ENCODE data around the gene RASSF1. TPM values are rescaled to one million over a fixed set of nuclear protein-coding genes. Genes with fewer than 3 reads are reported as not detected.

The RASSF1 gene
- total and polyA plus RNA-seq, 2 donors (not counting 3 experiments of a cell fraction or from before 2014, with no cell fraction given): 31.9 to 59.7 TPM

DNA sequence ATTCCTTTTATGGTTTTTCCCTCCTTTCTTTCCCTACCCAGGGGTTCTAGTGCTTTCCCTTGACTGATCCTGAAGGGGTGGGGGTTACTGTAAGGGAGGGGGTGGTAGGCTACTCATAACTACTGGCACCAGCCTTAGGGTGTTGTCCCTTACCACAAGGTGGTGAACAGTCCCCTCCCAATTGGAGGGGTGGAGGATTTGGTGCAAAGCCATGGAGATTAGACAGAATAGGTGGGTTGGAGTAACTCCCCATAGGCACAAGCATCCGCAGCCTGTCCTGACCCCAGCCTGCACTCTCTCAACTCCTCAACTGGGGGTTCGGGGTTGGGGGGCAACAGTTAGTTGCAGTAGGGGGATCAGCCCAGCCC lies 15.5 kb downstream of the RASSF1 start:
- Histone ChIP-seq H2AFZ (ENCODE audit: low read depth, low read length) (no peak overlapping the region), H3K9me1 (replicated peaks; ENCODE audit: control insufficient read depth, extremely low read depth, insufficient read depth, low read length) (no peaks in the 10 kb centered on the region), H3K36me3 (ENCODE audit: control insufficient read depth in 2 of 2, extremely low read depth in 1 of 2, insufficient read depth in 2 of 2, low read length in 2 of 2) (peaks cover 4 to 20% of the 10 kb centered on the region in 2 experiments), H3K4me3 (replicated peaks in 1 of 3; ENCODE audit: insufficient read depth in 1 of 3, low read depth in 1 of 3, low read length in 3 of 3) (no peak overlapping the region), H3K4me1 (ENCODE audit: control insufficient read depth, extremely low read depth, insufficient read depth, low read length) (peaks cover 39% of the 10 kb centered on the region), H3K9me3 (replicated peaks; ENCODE audit: control insufficient read depth, insufficient read depth, low read length) (no peaks in the 10 kb centered on the region), H3K27ac (ENCODE audit: insufficient read depth, low read depth, low read length) (no peak overlapping the region), H3K4me2 (ENCODE audit: insufficient read depth, low read length) (no peak overlapping the region), H3K9ac (replicated peaks; ENCODE audit: extremely low read depth, insufficient read depth, low read length) (no peak overlapping the region), H3K27me3 (ENCODE audit: control insufficient read depth in 2 of 2, insufficient read depth in 2 of 2, low read length in 2 of 2) (no peaks in the 10 kb centered on the region), H3K79me2 (ENCODE audit: control insufficient read depth, insufficient read depth, low read length) (peaks cover 29% of the 10 kb centered on the region), H4K20me1 (replicated peaks; ENCODE audit: control insufficient read depth, extremely low read depth, insufficient read depth, low read length) (no peaks in the 10 kb centered on the region)
- FAIRE-seq (no peak), DNase-seq (ENCODE audit: low read depth, low spot score) (no peak)
- dilution Hi-C loops (cut with MboI; ENCODE audit: extremely low pct_ligation_motif_present, low sequenced_read_pairs) (no loop called here), intact Hi-C loops (cut with micrococcal nuclease) (loop anchor here (2.0 kb wide), 1 partner anchor 98 kb away; no protein-coding TSS in a partner anchor)
- POLR2A ChIA-PET: no interaction called here
- no peak for TF ChIP-seq POLR2AphosphoS5 (IDR thresholded peaks at IDR 0.05; ENCODE audit: insufficient read depth, low read depth, low read length)
- no peak for TF ChIP-seq GATA2 (IDR thresholded peaks at IDR 0.05; ENCODE audit: insufficient read depth, insufficient read length, low read depth, low read length)
- TF ChIP-seq, protein P1, sequence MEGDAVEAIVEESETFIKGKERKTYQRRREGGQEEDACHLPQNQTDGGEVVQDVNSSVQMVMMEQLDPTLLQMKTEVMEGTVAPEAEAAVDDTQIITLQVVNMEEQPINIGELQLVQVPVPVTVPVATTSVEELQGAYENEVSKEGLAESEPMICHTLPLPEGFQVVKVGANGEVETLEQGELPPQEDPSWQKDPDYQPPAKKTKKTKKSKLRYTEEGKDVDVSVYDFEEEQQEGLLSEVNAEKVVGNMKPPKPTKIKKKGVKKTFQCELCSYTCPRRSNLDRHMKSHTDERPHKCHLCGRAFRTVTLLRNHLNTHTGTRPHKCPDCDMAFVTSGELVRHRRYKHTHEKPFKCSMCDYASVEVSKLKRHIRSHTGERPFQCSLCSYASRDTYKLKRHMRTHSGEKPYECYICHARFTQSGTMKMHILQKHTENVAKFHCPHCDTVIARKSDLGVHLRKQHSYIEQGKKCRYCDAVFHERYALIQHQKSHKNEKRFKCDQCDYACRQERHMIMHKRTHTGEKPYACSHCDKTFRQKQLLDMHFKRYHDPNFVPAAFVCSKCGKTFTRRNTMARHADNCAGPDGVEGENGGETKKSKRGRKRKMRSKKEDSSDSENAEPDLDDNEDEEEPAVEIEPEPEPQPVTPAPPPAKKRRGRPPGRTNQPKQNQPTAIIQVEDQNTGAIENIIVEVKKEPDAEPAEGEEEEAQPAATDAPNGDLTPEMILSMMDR (IDR thresholded peaks at IDR 0.05; ENCODE audit: extremely low read depth in 1 of 2, insufficient read depth in 1 of 2, low read depth in 1 of 2, low read length in 2 of 2): no peak
- no peak for TF ChIP-seq POLR2A (IDR thresholded peaks at IDR 0.05; ENCODE audit: low read depth, low read length)
- no peak for TF ChIP-seq FOS (IDR thresholded peaks at IDR 0.05; ENCODE audit: borderline replicate concordance, insufficient read depth, low read length)
- TF ChIP-seq MYC (IDR thresholded peaks at IDR 0.05; ENCODE audit: low read depth, low read length): no peak
- TF ChIP-seq, protein P2, sequence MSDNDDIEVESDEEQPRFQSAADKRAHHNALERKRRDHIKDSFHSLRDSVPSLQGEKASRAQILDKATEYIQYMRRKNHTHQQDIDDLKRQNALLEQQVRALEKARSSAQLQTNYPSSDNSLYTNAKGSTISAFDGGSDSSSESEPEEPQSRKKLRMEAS (IDR thresholded peaks at IDR 0.05; ENCODE audit: insufficient read depth, insufficient read length): no peak
- TF ChIP-seq EZH2 (IDR thresholded peaks at IDR 0.05; ENCODE audit: borderline replicate concordance, low read depth, low read length, severe bottlenecking): no peak
- TF ChIP-seq JUN (IDR thresholded peaks at IDR 0.05; ENCODE audit: borderline replicate concordance, insufficient read depth, insufficient read length, low read depth): no peak
- no TSS peak for BruUV-seq (replicated peaks)
- CTCF ChIA-PET: interaction anchor here (0.8 to 4.3 kb wide), 12 partner anchors 11 to 217 kb away, joined by 3 to 66 read pairs (median 18); partner anchors contain the start of genes HYAL1, HYAL3, IFRD2 and NAA80

Measured in endothelial cell of umbilical vein (primary cell).